H1 (cell line): ENCODE results near the gene CCDC183. TPM values are rescaled to one million over a fixed set of nuclear protein-coding genes. Genes with fewer than 3 reads are reported as not detected.

ENCODE experiments used
- EP300 ChIP-seq, 2 experiments: IDR thresholded peaks; 1 replicate in 1 of 2; 2 replicates in 1 of 2; pipeline ENCODE4 v1.6.1; 2011 to 2012; ENCODE audit warnings: low read depth in 2 of 2, low read length in 2 of 2, mild to moderate bottlenecking in 2 of 2, borderline replicate concordance in 1 of 2, inconsistent platforms in 1 of 2, moderate library complexity in 1 of 2
- RBBP5 ChIP-seq: IDR thresholded peaks from 2 replicates; pipeline ENCODE4 v1.7.1; 2012; ENCODE audit warnings: low read depth, mild to moderate bottlenecking, inconsistent platforms, low read length, moderate library complexity, borderline replicate concordance
- SRF ChIP-seq: IDR thresholded peaks from 2 replicates; pipeline ENCODE4 v1.6.1; 2011; ENCODE audit warnings: mild to moderate bottlenecking, low read depth, low read length, moderate library complexity
- polyA plus RNA-seq, 7 experiments: library from polyadenylated mRNA; depleted of rRNA in 3 of 7; stranded (reverse) in 5 of 7; unstranded in 2 of 7; fragments of >200 nt in 5 of 7; fragments of 200-250 nt in 2 of 7; gene quantifications; 1 replicate in 5 of 7; 2 replicates in 1 of 7; 4 replicates in 1 of 7; pipeline versions ENCODE4 v1.2.1 to v1.2.3, GENCODE V29; 2011 to 2013; ENCODE audit warnings: missing spikeins in 2 of 7, mixed read lengths in 2 of 7
- total RNA-seq: library from RNA; stranded (reverse); fragmentation: NEBNext Ultra II Directional; extraction: Animal tissue kit (Norgen Biotek cat#: 25700); gene quantifications from 2 replicates; pipeline ENCODE4 v1.2.1, GENCODE V29; 2021

The CCDC183 gene
- total and polyA plus RNA-seq, 2 of the 8 experiments (the other 6 are each of a cell fraction or from before 2014, with no cell fraction given) = 0.51 to 1.6 TPM

GRCh38 chr9:136855461-136856078 lies 59.4 kb downstream of the CCDC183 start (continued):
- no peak for TF ChIP-seq SRF
- TF ChIP-seq RBBP5 = no peak
- TF ChIP-seq EP300 (IDR thresholded peaks at IDR 0.05; ENCODE audit: borderline replicate concordance in 1 of 2, low read depth in 2 of 2, low read length in 2 of 2) = no peak
- TF ChIP-seq, all 59 proteins: peak for 0
